GM18502 (cell line): Measurements from ENCODE around the gene TLE2.
"Not testable (repeated sequence)": the region's sequence is repeated elsewhere in the genome, so short reads cannot be mapped to it uniquely, and the experiment has no call there.

ENCODE experiments used
- ATAC-seq: cut with Tn5 transposase; IDR thresholded peaks from one replicate; pipeline ENCODE4 v1.9.1; 2021; ENCODE audit warnings: mild to moderate bottlenecking; ENCODE audit not compliant: unreplicated experiment, poor library complexity

Gene TLE2

DNA sequence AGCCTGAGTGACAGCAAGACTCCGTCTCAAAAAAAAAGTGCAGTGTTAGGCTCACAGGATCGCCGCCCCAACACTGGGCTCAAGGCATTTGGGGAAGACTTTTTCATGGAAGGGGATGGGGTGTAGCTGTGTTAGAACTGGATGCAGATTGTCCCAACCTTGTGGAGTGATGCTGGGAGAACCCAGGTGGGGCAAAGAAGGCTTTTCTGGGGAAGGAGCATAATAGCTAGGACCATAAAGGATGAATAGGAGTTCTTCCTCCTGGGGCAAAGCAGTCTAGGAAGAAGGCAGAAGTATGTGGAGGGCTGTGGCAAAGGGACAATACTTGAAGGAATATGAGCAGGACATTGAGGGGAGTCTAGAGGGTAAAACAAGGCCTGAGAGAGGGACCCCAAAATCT, 40.5 kb downstream of the TLE2 start:
- no peak for ATAC-seq

GRCh38 chr19:2987797-2988196, 41.3 kb downstream of the TLE2 start:
- no peak for ATAC-seq

GRCh38 chr19:2986951-2987524, 42.0 kb downstream of the TLE2 start:
- no peak for ATAC-seq

DNA sequence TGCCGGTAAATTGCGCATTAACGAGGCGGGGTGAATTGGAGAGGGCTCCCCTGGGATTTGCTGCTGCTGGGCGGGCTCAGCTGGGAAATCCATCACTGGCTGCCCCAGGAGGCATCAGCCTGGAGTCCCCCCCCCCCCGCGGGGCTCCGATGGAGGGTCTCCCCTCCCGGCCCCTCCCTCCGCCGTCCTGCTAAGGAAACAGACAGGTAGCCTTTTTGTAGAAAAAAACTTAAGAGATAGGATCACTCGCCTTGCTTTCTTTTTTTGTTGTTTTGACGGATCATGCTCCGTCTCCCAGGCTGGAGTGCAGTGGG, 44.9 kb downstream of the TLE2 start:
- no peak for ATAC-seq

- ATAC-seq: no peak
Measured at GRCh38 chr19:2983351-2984214, 45.5 kb downstream of the TLE2 start.

DNA sequence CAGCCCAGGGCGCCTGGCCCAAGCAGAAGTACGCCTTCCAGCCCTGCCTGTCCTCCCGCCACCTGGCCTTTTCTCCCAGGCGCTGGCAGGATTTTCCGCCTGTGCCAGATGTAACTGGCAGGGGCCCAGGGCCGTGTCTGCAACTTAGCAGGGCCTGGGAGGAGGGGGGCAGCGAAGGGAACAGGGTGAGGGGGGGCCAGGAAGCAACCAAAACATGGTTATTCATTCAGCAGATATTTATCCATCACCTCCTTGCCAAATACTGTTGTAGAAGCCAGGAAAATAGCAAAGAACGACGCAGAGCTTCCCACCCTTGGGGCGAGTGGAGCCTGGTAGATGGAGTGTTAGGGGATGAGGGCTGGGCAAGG, 46.1 kb downstream of the TLE2 start:
- no peak for ATAC-seq

- ATAC-seq: no peak
Measured at GRCh38 chr19:2982561-2982960, 46.5 kb downstream of the TLE2 start.

DNA sequence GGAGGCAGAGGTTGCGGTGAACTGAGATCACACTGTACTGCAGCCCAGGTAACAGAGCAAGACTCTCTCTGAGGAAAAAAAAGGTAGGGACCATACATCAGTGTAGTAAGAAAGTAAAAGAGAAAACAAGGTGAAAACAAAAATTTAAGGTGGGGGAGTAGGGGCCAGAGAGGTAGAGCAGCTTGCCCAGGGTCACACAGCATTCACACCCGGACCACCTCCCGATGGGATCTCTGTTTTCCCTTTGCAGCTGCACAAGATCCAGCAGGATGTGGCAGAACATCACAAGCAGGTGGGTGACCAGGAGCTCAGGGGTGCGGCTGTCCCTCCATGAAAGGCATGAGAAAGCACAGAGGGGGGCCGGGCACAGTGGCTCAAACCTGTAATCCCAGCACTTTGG, 47.2 kb downstream of the TLE2 start:
- no peak for ATAC-seq

GRCh38 chr19:2978772-2979171, 50.3 kb downstream of the TLE2 start:
- ATAC-seq: no peak

DNA sequence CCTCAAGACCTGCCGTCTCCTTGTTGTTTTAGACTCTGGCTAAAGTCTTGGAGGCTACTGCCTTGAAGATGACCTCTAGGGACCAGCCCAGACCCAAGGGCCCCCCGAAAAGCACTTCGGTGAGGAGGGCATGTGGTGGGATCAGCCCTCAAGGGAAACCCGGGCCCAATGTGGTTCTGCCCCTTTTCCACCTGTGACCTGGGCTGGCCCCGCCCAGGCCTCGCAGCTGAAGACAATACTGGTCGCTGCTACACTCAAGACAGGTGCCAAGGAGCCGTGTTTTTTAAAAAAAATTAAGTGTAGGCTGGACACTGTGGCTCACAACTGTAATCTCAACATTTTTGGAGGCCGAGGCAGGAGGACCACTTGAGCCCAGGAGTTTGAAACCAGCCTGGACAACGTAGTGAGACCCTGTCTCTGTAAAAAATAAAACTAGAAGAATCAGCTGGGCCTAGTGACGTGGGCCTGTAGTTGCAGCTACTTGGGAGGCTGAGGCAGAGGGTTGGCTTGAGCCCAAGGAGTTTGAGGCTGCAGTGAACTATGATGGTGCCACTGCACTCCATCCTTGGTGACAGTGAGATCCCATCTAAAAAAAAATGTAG, 50.8 kb downstream of the TLE2 start:
- no peak for ATAC-seq

- ATAC-seq: no peak
Measured at GRCh38 chr19:2977746-2978138, 51.3 kb downstream of the TLE2 start.

GRCh38 chr19:2977001-2977745, 51.9 kb downstream of the TLE2 start, which contains the start of gene TLE6:
Gene TLE6 (plus strand): TSS chr19:2977564. CDS start chr19:2978234, 670 bp downstream.
- peak; percentile 93 for ATAC-seq

- no peak for ATAC-seq
Measured at GRCh38 chr19:2976609-2977000, 52.5 kb downstream of the TLE2 start.

DNA sequence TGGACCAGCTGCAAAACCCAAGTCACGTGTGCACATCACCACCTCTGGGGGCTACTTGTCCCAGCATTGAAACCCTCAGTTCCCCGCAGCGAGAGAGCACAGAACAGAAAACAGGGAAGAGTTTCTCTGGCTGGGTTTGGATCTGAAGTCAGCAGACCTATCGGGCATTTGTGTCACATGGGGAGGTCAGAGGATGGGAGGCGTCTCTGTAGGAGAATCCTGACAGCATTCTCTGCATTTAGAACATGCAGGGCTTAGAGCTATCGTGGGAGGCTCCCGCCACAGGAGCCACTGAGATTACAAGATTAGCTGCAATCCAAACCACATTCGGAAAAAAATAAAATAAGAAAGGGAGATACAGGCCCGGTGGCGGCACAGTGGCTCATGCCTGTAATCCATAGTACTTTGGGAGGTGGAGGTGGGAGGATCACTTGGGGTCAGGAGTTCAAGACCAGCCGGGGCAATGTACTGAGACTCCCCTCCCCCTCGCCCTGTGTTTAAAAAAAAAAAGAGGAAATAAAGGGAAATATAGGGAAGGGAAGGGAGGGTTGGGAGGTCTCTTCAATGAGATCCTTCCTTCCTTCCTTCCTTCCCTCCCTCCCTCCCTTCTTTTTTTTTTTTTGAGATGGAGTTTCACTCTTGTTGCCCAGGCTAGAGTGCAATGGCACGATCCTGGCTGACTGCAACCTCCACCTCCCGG, 54.6 kb downstream of the TLE2 start:
- ATAC-seq: no peak

DNA sequence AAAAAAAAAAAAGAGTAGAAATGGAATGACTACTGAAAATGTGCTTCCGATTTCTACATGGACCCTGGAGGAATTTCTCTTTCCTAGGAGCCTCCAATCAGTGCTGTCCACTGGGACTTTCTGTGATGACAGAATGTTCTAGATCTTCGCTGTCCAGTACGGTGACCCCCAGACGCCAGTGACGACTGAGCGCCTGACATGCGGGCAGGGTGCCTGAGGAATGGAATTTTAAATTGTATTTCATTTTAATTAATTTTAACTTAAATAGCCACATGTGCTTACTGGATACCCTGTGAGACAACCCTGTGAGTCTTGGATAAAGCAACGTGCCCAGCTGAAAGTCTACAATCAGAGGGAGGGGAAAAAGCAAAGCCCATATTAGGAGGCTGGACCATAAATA, 55.9 kb downstream of the TLE2 start:
- no peak for ATAC-seq

DNA sequence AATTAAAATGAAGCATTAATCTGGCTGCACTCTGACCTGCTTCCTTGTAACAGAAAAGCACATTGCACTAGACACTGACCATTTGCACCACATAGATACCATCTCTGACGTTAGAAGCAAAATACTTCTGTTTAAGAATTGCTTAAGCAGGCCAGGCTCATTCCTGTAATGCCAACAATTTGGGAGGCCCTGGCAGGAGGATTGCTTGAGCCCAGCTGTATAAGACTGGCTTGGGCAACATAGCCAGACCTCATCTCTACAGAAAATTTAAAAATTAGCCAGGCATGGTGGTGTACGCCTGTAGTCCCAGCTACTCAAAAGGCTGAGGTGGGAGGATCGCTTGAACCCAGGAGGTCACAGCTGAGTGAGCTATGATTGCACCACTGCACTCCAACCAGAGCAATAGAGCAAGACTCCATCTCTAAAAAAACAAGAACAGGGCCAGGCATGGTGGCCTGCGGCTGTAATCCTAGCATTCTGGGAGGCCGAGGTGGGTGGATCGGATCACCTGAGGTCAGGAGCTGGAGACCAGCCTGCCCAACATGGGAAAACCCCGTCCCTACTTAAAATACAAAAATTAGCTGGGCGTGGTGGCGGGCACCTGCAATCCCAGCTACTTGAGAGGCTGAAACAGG, 58.8 kb downstream of the TLE2 start:
- ATAC-seq: no peak

GRCh38 chr19:2969104-2969504, 60.0 kb downstream of the TLE2 start:
- ATAC-seq: no peak

DNA sequence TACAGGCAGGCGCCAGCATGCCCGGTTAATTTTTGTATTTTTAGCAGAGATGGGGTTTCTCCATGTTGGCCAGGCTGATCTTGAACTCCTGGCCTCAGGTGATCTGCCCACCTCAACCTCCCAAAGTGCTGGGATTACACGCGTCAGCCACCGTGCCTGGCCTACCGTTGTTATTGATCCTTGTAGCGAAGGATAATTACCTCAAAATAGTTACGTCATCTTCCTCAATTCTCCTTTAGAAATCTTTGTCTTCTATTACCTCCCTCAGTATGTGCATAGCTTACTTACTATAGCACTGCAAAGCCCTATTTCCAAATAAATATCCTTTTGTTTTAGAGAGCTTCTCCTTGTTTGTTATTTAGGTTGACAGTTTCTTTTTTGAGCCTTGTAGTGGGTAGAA, 61.1 kb downstream of the TLE2 start:
- ATAC-seq: no peak

DNA sequence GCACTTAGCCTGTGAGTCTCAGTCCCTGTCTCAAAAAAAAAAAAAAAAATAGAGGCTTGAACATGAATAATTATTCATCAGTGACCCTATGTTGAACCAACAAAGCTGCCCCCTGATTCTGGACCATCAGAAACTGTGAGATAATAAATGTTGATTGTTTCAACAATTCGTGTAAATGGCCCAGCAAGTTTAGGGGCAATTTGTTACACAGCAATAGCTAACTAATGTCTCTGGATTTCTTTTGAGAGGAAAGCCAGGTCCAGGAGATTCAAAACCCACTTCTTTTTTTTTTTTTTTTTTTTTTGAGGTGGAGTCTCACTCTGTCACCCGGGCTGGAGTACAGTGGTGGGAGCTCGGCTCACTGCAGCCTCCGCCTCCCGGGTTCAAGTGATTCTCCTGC, 64.2 kb downstream of the TLE2 start:
- no peak for ATAC-seq

DNA sequence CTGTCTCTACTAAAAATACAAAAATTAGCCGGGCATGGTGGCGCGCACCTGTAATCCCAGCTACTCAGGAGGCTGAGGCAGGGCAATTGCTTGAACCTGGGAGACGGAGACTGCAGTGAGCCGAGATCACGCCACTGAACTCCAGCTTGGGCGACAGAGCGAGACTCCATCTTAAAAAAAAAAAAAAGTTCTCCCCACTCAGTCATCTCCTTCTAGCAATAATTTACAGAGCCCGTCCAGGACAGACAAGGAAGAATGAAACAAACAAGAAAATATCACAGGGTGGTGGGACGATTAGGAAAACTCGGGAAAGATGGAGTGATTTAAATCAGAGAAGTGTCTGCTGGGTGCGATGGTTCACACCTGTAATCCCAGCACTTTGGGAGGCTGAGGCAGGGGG, 65.4 kb downstream of the TLE2 start:
- ATAC-seq: not testable (repeated sequence)
